Ishikawa (cell line): ENCODE results near the gene C12orf57.

Experiments used
- CEBPB ChIP-seq: IDR thresholded peaks from 2 replicates; pipeline ENCODE4 v1.6.1; 2012
- EGR1 ChIP-seq: IDR thresholded peaks from 2 replicates; pipeline ENCODE4 v1.6.1; 2012
- EP300 ChIP-seq: IDR thresholded peaks from 2 replicates; pipeline ENCODE4 v1.6.1; 2012; ENCODE audit warnings: borderline replicate concordance
- MAX ChIP-seq: IDR thresholded peaks from 2 replicates; pipeline ENCODE4 v1.6.1; 2012
- NFIC ChIP-seq: IDR thresholded peaks from 2 replicates; pipeline ENCODE4 v1.6.1; 2012
- REST ChIP-seq: IDR thresholded peaks from 2 replicates; pipeline ENCODE4 v1.6.1; 2012; ENCODE audit warnings: low read depth, mild to moderate bottlenecking
- TAF1 ChIP-seq: IDR thresholded peaks from 2 replicates; pipeline ENCODE4 v1.6.1; 2012; ENCODE audit warnings: low read depth, mild to moderate bottlenecking
- ZBTB7A ChIP-seq: IDR thresholded peaks from 2 replicates; pipeline ENCODE4 v1.6.1; 2012; ENCODE audit warnings: low read depth

- TF ChIP-seq NFIC = no peak
- TF ChIP-seq EGR1 = peak; percentile 33; the same call in 1 of the 2 replicates
- TF ChIP-seq REST = no peak
- TF ChIP-seq MAX = no peak
- 0 out of 2 replicates have a peak, but pooled peaks have one; percentile 4 for TF ChIP-seq EP300
- TF ChIP-seq TAF1 = no peak
- no peak for TF ChIP-seq ZBTB7A
- TF ChIP-seq CEBPB = no peak
Observed at GRCh38 chr12:6961278-6961694, 17.5 kb downstream of the C12orf57 start.
